ENCODE data around the gene ZNF3.

Gene ZNF3

GRCh38 chr7:100107890-100108289 is 26.4 kb upstream of the ZNF3 start:
- Histone ChIP-seq H3K36me3 (ENCODE audit: insufficient read depth, insufficient read length, low read length) (peaks cover 83% of the 10 kb centered on the region), H3K4me1 (ENCODE audit: insufficient read depth, insufficient read length) (peaks cover 3% of the 10 kb centered on the region), H3K4me3 (ENCODE audit: insufficient read length, low read depth) (no peak overlapping the region), H3K9ac (ENCODE audit: insufficient read length, low read depth) (no peak overlapping the region), H3K27me3 (ENCODE audit: insufficient read depth, insufficient read length) (no peaks in the 10 kb centered on the region), H3K9me3 (ENCODE audit: insufficient read depth, low read length) (no peaks in the 10 kb centered on the region)
- no peak for TF ChIP-seq ZNF274 (IDR thresholded peaks at IDR 0.05; ENCODE audit: low read depth, low read length)
- no peak for TF ChIP-seq SUZ12 (IDR thresholded peaks at IDR 0.05; ENCODE audit: extremely low read depth, insufficient read depth, insufficient read length)
- no peak for TF ChIP-seq YY1 (IDR thresholded peaks at IDR 0.05; ENCODE audit: insufficient read depth, insufficient read length)
- DNase-seq (ENCODE audit: low read depth, low spot score): no peak

GRCh38 chr7:100107125-100107737 is 25.7 kb upstream of the ZNF3 start:
- peaks cover 78% of the 10 kb centered on the region for H3K36me3 ChIP-seq (ENCODE audit: insufficient read depth, insufficient read length, low read length)
- no peak overlapping the region for H3K9ac ChIP-seq (ENCODE audit: insufficient read length, low read depth)
- H3K27me3 ChIP-seq (ENCODE audit: insufficient read depth, insufficient read length): no peaks in the 10 kb centered on the region
- no peak overlapping the region for H3K4me3 ChIP-seq (ENCODE audit: insufficient read length, low read depth)
- TF ChIP-seq ZNF274 (IDR thresholded peaks at IDR 0.05; ENCODE audit: low read depth, low read length): no peak
- no peak for TF ChIP-seq YY1 (IDR thresholded peaks at IDR 0.05; ENCODE audit: insufficient read depth, insufficient read length)
- TF ChIP-seq SUZ12 (IDR thresholded peaks at IDR 0.05; ENCODE audit: extremely low read depth, insufficient read depth, insufficient read length): no peak
- DNase-seq (ENCODE audit: low read depth, low spot score): no peak
- no peaks in the 10 kb centered on the region for H3K9me3 ChIP-seq (ENCODE audit: insufficient read depth, low read length)
- peaks cover 3% of the 10 kb centered on the region for H3K4me1 ChIP-seq (ENCODE audit: insufficient read depth, insufficient read length)

GRCh38 chr7:100106633-100107032 is 25.1 kb upstream of the ZNF3 start:
- TF ChIP-seq SUZ12 (IDR thresholded peaks at IDR 0.05; ENCODE audit: extremely low read depth, insufficient read depth, insufficient read length) (no peak), YY1 (IDR thresholded peaks at IDR 0.05; ENCODE audit: insufficient read depth, insufficient read length) (no peak), ZNF274 (IDR thresholded peaks at IDR 0.05; ENCODE audit: low read depth, low read length) (no peak)
- DNase-seq (ENCODE audit: low read depth, low spot score): no peak
- Histone ChIP-seq H3K9ac (ENCODE audit: insufficient read length, low read depth) (no peak overlapping the region), H3K36me3 (ENCODE audit: insufficient read depth, insufficient read length, low read length) (peaks cover 72% of the 10 kb centered on the region), H3K4me1 (ENCODE audit: insufficient read depth, insufficient read length) (peaks cover 3% of the 10 kb centered on the region), H3K27me3 (ENCODE audit: insufficient read depth, insufficient read length) (no peaks in the 10 kb centered on the region), H3K4me3 (ENCODE audit: insufficient read length, low read depth) (no peak overlapping the region), H3K9me3 (ENCODE audit: insufficient read depth, low read length) (no peaks in the 10 kb centered on the region)

DNA sequence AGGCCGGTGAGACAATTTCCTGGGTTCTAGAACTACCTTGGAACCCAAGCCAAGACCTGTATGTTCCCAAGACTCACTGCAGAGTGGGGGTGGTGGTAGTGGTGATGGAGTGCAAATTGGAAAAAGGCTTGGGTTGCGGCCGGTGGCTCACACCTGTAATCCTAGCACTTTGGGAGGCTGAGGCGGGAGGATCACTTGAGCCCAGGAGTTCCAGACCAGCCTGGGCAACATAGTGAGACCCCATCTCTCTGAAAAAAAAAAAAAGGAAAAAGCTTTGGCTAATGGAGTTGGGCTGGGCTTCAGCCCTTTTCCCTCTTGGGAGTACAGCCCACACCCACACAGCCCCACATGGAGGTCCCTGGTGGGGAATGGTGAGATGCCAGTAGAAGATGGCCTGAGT is 24.0 kb upstream of the ZNF3 start:
- H3K4me3 ChIP-seq (ENCODE audit: insufficient read length, low read depth): no peak overlapping the region
- H3K36me3 ChIP-seq (ENCODE audit: insufficient read depth, insufficient read length, low read length): peaks cover 63% of the 10 kb centered on the region
- no peaks in the 10 kb centered on the region for H3K9me3 ChIP-seq (ENCODE audit: insufficient read depth, low read length)
- peaks cover 3% of the 10 kb centered on the region for H3K4me1 ChIP-seq (ENCODE audit: insufficient read depth, insufficient read length)
- DNase-seq (ENCODE audit: low read depth, low spot score): no peak
- no peak overlapping the region for H3K9ac ChIP-seq (ENCODE audit: insufficient read length, low read depth)
- no peaks in the 10 kb centered on the region for H3K27me3 ChIP-seq (ENCODE audit: insufficient read depth, insufficient read length)
- TF ChIP-seq ZNF274 (IDR thresholded peaks at IDR 0.05; ENCODE audit: low read depth, low read length): no peak
- no peak for TF ChIP-seq SUZ12 (IDR thresholded peaks at IDR 0.05; ENCODE audit: extremely low read depth, insufficient read depth, insufficient read length)
- no peak for TF ChIP-seq YY1 (IDR thresholded peaks at IDR 0.05; ENCODE audit: insufficient read depth, insufficient read length)

GRCh38 chr7:100102950-100103840 is 21.7 kb upstream of the ZNF3 start:
- H3K36me3 ChIP-seq (ENCODE audit: insufficient read depth, insufficient read length, low read length): peaks cover 65% of the 10 kb centered on the region
- no peak overlapping the region for H3K4me3 ChIP-seq (ENCODE audit: insufficient read length, low read depth)

DNA sequence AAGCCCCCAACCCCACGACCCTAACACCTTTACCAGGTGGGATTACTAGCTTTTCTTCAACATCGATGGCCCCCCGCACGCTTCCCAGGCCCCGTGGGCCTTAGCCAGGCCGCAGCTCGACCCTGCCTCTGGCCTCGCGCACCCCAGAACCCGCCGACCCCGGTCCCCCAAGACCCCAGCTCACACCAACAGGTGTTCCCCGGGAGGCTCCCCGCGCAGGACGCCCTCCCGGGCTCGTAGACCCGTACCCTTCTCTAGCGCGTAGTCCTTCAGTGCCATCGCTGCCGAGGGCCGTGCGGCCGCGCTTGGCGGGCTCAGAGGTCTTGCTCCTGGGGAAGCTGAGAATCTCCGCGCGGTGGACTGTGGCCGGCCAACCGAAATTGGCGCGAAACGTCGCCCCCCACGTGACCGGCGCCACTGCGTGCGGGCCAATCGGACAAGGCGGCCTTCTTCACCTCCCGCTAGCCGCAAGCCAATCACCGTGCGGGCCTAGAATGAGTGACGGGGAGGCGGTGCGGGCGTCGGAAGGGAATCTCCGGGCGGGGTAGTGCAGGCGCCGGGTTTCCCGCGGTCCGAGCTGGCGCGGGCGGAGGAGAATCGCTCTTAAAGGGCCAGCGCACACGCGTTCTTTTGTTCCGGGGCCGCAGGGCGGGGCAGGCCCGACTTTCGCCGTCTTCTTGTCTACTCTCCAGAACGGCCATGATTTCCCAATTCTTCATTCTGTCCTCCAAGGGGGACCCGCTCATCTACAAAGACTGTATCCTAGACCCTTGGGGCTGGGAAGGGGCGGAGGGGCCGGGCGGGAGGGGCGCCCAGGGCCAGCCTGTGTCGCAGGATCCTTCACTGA is 19.7 kb upstream of the ZNF3 start, which contains the start of the genes AP4M1 and MCM7:
Gene AP4M1 (plus strand): TSS at position 628 of the 847 bp plus-strand sequence. CDS start 72 bp downstream, at position 700.
Gene MCM7 (minus strand): TSS at position 382 of the 847 bp plus-strand sequence. CDS start 103 bp downstream, at position 279.
- peak; percentile 98 for DNase-seq (ENCODE audit: low read depth, low spot score)
- peaks cover 63% of the 10 kb centered on the region for H3K36me3 ChIP-seq (ENCODE audit: insufficient read depth, insufficient read length, low read length)
- no peak for TF ChIP-seq SUZ12 (IDR thresholded peaks at IDR 0.05; ENCODE audit: extremely low read depth, insufficient read depth, insufficient read length)
- TF ChIP-seq YY1 (IDR thresholded peaks at IDR 0.05; ENCODE audit: insufficient read depth, insufficient read length): no peak
- no peak for TF ChIP-seq ZNF274 (IDR thresholded peaks at IDR 0.05; ENCODE audit: low read depth, low read length)

More at GRCh38 chr7:100102950-100103840, 21.7 kb upstream of the ZNF3 start:
- no peaks in the 10 kb centered on the region for H3K27me3 ChIP-seq (ENCODE audit: insufficient read depth, insufficient read length)
- H3K9me3 ChIP-seq (ENCODE audit: insufficient read depth, low read length): no peaks in the 10 kb centered on the region
- peak overlapping the region; percentile 21 for H3K9ac ChIP-seq (ENCODE audit: insufficient read length, low read depth)
- no peak for DNase-seq (ENCODE audit: low read depth, low spot score)
- H3K4me1 ChIP-seq (ENCODE audit: insufficient read depth, insufficient read length): peaks cover 10% of the 10 kb centered on the region
- TF ChIP-seq ZNF274 (IDR thresholded peaks at IDR 0.05; ENCODE audit: low read depth, low read length) (no peak), YY1 (IDR thresholded peaks at IDR 0.05; ENCODE audit: insufficient read depth, insufficient read length) (no peak), SUZ12 (IDR thresholded peaks at IDR 0.05; ENCODE audit: extremely low read depth, insufficient read depth, insufficient read length) (no peak)

More for the DNA sequence above, 19.7 kb upstream of the ZNF3 start, which contains the start of the genes AP4M1 and MCM7:
- Histone ChIP-seq H3K9ac (ENCODE audit: insufficient read length, low read depth) (peak within 1 kb of the TSS; percentile 100), H3K27me3 (ENCODE audit: insufficient read depth, insufficient read length) (no peaks in the 10 kb centered on the region), H3K9me3 (ENCODE audit: insufficient read depth, low read length) (no peaks in the 10 kb centered on the region), H3K4me3 (ENCODE audit: insufficient read length, low read depth) (peak within 1 kb of the TSS; percentile 93), H3K4me1 (ENCODE audit: insufficient read depth, insufficient read length) (peaks cover 10% of the 10 kb centered on the region)

Measured in NT2/D1 (cell line).